HG03571 (cell line): ENCODE data around the gene ADAMTSL1.

Source experiments
- ATAC-seq: cut with Tn5 transposase; IDR thresholded peaks from one replicate; pipeline ENCODE4 v1.9.1; 2021; ENCODE audit not compliant: unreplicated experiment

The ADAMTSL1 gene

GRCh38 chr9:18638371-18639249, 164.7 kb downstream of the ADAMTSL1 start:
- no peak for ATAC-seq

GRCh38 chr9:18639911-18640310, 166.0 kb downstream of the ADAMTSL1 start:
- ATAC-seq, result no peak

- no peak for ATAC-seq
These were observed 185.1 kb downstream of the ADAMTSL1 start for GRCh38 chr9:18658804-18659705.

GRCh38 chr9:18660001-18660400, 186.0 kb downstream of the ADAMTSL1 start:
- no peak for ATAC-seq

- ATAC-seq, result no peak
These were observed 188.4 kb downstream of the ADAMTSL1 start for GRCh38 chr9:18662320-18662719.

GRCh38 chr9:18665947-18666346, 192.0 kb downstream of the ADAMTSL1 start:
- ATAC-seq, result no peak

- ATAC-seq, result no peak
These were observed 192.4 kb downstream of the ADAMTSL1 start for GRCh38 chr9:18666348-18666747.

- ATAC-seq, result no peak
These were observed 193.2 kb downstream of the ADAMTSL1 start for GRCh38 chr9:18666986-18667772.

GRCh38 chr9:18668944-18669343, 195.0 kb downstream of the ADAMTSL1 start:
- ATAC-seq, result no peak

- ATAC-seq, result no peak
These were observed 198.8 kb downstream of the ADAMTSL1 start for GRCh38 chr9:18672706-18673105.

- no peak for ATAC-seq
These were observed 199.2 kb downstream of the ADAMTSL1 start for GRCh38 chr9:18673179-18673578.

- ATAC-seq, result no peak
These were observed 201.4 kb downstream of the ADAMTSL1 start for GRCh38 chr9:18675332-18675731.

GRCh38 chr9:18675973-18676372, 202.0 kb downstream of the ADAMTSL1 start:
- no peak for ATAC-seq

GRCh38 chr9:18676525-18676924, 202.6 kb downstream of the ADAMTSL1 start:
- ATAC-seq, result no peak

- ATAC-seq, result no peak
These were observed 205.1 kb downstream of the ADAMTSL1 start for GRCh38 chr9:18678821-18679590.

GRCh38 chr9:18682907-18683306, 209.0 kb downstream of the ADAMTSL1 start:
- ATAC-seq, result no peak

GRCh38 chr9:18683312-18683711, 209.4 kb downstream of the ADAMTSL1 start:
- ATAC-seq, result no peak

GRCh38 chr9:18683851-18684250, 209.9 kb downstream of the ADAMTSL1 start:
- ATAC-seq, result no peak

- ATAC-seq, result no peak
These were observed 210.8 kb downstream of the ADAMTSL1 start for GRCh38 chr9:18684593-18685317.
